H9 (cell line): ENCODE measurements around the gene BMP2K. TPM values are rescaled to one million over a fixed set of nuclear protein-coding genes. Genes with fewer than 3 reads are reported as not detected.

Experiments used
- DNase-seq: peaks from one replicate; pipeline ENCODE4 v3.0.0-alpha.2; 2017
- H2AFZ ChIP-seq: one replicate; pipeline ENCODE4 v1.6.1; 2013; ENCODE audit warnings: mild to moderate bottlenecking, low read length, control low read depth, moderate library complexity
- H2AK5ac ChIP-seq: 2 replicates; pipeline ENCODE4 v1.6.1; 2013; ENCODE audit warnings: low read length, control low read depth, mixed read lengths; ENCODE audit not compliant: insufficient read length
- H2BK120ac ChIP-seq: one replicate; pipeline ENCODE4 v1.6.1; 2013; ENCODE audit warnings: low read depth, mild to moderate bottlenecking, low read length, control low read depth, inconsistent platforms; ENCODE audit not compliant: poor library complexity, severe bottlenecking
- H2BK12ac ChIP-seq: 2 replicates; pipeline ENCODE4 v1.6.1; 2013; ENCODE audit warnings: low read length, control low read depth, mixed read lengths, low read depth; ENCODE audit not compliant: insufficient read length
- H2BK15ac ChIP-seq: 2 replicates; pipeline ENCODE4 v1.6.1; 2013; ENCODE audit warnings: low read depth, low read length, control low read depth
- H2BK20ac ChIP-seq: one replicate; pipeline ENCODE4 v1.6.1; 2013; ENCODE audit warnings: low read depth, mild to moderate bottlenecking, low read length, control low read depth, inconsistent platforms; ENCODE audit not compliant: poor library complexity, severe bottlenecking
- H2BK5ac ChIP-seq: 2 replicates; pipeline ENCODE4 v1.6.1; 2013; ENCODE audit warnings: low read length, control low read depth, mixed read lengths; ENCODE audit not compliant: insufficient read length
- H3K14ac ChIP-seq: 2 replicates; pipeline ENCODE4 v1.6.1; 2013; ENCODE audit warnings: low read length, control low read depth; ENCODE audit not compliant: insufficient read depth
- H3K18ac ChIP-seq: 2 replicates; pipeline ENCODE4 v1.6.1; 2013; ENCODE audit warnings: low read depth, mild to moderate bottlenecking, mixed read lengths, low read length, control low read depth; ENCODE audit not compliant: insufficient read length
- H3K23ac ChIP-seq: 2 replicates; pipeline ENCODE4 v1.6.1; 2013; ENCODE audit warnings: low read length, control low read depth, mixed read lengths, low read depth; ENCODE audit not compliant: insufficient read length
- H3K23me2 ChIP-seq: 2 replicates; pipeline ENCODE4 v1.6.1; 2013; ENCODE audit warnings: low read depth, mild to moderate bottlenecking, mixed read lengths, low read length, control low read depth; ENCODE audit not compliant: insufficient read length, poor library complexity, severe bottlenecking
- H3K27ac ChIP-seq: 2 replicates; pipeline ENCODE4 v1.5.1; 2013; ENCODE audit warnings: low read length, control low read depth, mixed read lengths, low read depth; ENCODE audit not compliant: insufficient read length
- H3K27me3 ChIP-seq: 2 replicates; pipeline ENCODE4 v1.6.1; 2013; ENCODE audit warnings: low read length, control low read depth, inconsistent platforms; ENCODE audit not compliant: insufficient read depth
- H3K4ac ChIP-seq: 2 replicates; pipeline ENCODE4 v1.6.1; 2013; ENCODE audit warnings: low read depth, mild to moderate bottlenecking, control low read depth, inconsistent platforms, low read length, moderate library complexity
- H3K4me1 ChIP-seq: 2 replicates; pipeline ENCODE4 v1.6.1; 2013; ENCODE audit warnings: low read length, control low read depth, inconsistent platforms; ENCODE audit not compliant: insufficient read depth
- H3K4me2 ChIP-seq: 2 replicates; pipeline ENCODE4 v1.6.1; 2013; ENCODE audit warnings: low read length, control low read depth, mixed read lengths; ENCODE audit not compliant: insufficient read length, insufficient read depth
- H3K56ac ChIP-seq: 2 replicates; pipeline ENCODE4 v1.6.1; 2013; ENCODE audit warnings: low read depth, mild to moderate bottlenecking, mixed read lengths, low read length, control low read depth; ENCODE audit not compliant: insufficient read length
- H3K79me1 ChIP-seq: 2 replicates; pipeline ENCODE4 v1.6.1; 2013; ENCODE audit warnings: low read depth, mild to moderate bottlenecking, moderate library complexity, low read length, control low read depth, inconsistent platforms; ENCODE audit not compliant: insufficient read depth, poor library complexity, severe bottlenecking
- H3K79me2 ChIP-seq: 2 replicates; pipeline ENCODE4 v1.6.1; 2013; ENCODE audit warnings: low read length, control low read depth, inconsistent platforms; ENCODE audit not compliant: insufficient read depth
- H3K9ac ChIP-seq: 2 replicates; pipeline ENCODE4 v1.6.1; 2013; ENCODE audit warnings: low read length, control low read depth, mixed read lengths; ENCODE audit not compliant: insufficient read length; ENCODE audit errors: extremely low read depth
- H3K9me3 ChIP-seq: one replicate; pipeline ENCODE4 v1.6.1; 2013; ENCODE audit warnings: low read depth, low read length, inconsistent platforms; ENCODE audit not compliant: control insufficient read depth
- H3T11ph ChIP-seq: one replicate; pipeline ENCODE4 v1.6.1; 2013; ENCODE audit warnings: mild to moderate bottlenecking, low read length, control low read depth, inconsistent platforms
- H4K20me1 ChIP-seq: one replicate; pipeline ENCODE4 v1.6.1; 2013; ENCODE audit not compliant: control insufficient read depth, insufficient read length, insufficient read depth
- H4K5ac ChIP-seq: 2 replicates; pipeline ENCODE4 v1.6.1; 2013; ENCODE audit warnings: low read depth, mild to moderate bottlenecking, mixed read lengths, low read length, control low read depth; ENCODE audit not compliant: insufficient read length
- H4K8ac ChIP-seq: replicated peaks from 2 replicates; pipeline ENCODE4 v1.6.1; 2013; ENCODE audit warnings: low read length, control low read depth, mixed read lengths, low read depth; ENCODE audit not compliant: insufficient read length
- H4K91ac ChIP-seq: 2 replicates; pipeline ENCODE4 v1.6.1; 2013; ENCODE audit warnings: low read depth, mild to moderate bottlenecking, moderate library complexity, mixed read lengths, low read length, control low read depth; ENCODE audit not compliant: insufficient read length
- H3K27ac Mint-ChIP-seq, 3 experiments: 2 replicates in 2 of 3; 3 replicates in 1 of 3; pipeline ENCODE4 v1.8.0; 2020 to 2021; ENCODE audit warnings: mixed read lengths in 3 of 3, mild to moderate bottlenecking in 1 of 3, moderate library complexity in 1 of 3
- H3K27me3 Mint-ChIP-seq: 2 replicates; pipeline ENCODE4 v1.8.0; 2021; ENCODE audit warnings: low read depth, mild to moderate bottlenecking, moderate library complexity, mixed read lengths
- H3K36me3 Mint-ChIP-seq, 3 experiments: 2 replicates in 2 of 3; 3 replicates in 1 of 3; pipeline ENCODE4 v1.8.0; 2020 to 2021; ENCODE audit warnings: low read depth in 3 of 3, mixed read lengths in 3 of 3; ENCODE audit not compliant: insufficient read depth in 1 of 3
- H3K4me1 Mint-ChIP-seq, 2 experiments: 2 replicates each; pipeline ENCODE4 v1.8.0; 2020; ENCODE audit warnings: mixed read lengths in 2 of 2
- H3K4me3 Mint-ChIP-seq, 2 experiments: 2 replicates in 1 of 2; 3 replicates in 1 of 2; pipeline ENCODE4 v1.8.0; 2020 to 2021; ENCODE audit warnings: mild to moderate bottlenecking in 2 of 2, mixed read lengths in 2 of 2, moderate library complexity in 1 of 2
- H3K9me3 Mint-ChIP-seq, 2 experiments: 2 replicates in 1 of 2; 3 replicates in 1 of 2; pipeline ENCODE4 v1.8.0; 2020; ENCODE audit warnings: mild to moderate bottlenecking in 2 of 2, mixed read lengths in 2 of 2, moderate library complexity in 1 of 2
- CTCF ChIP-seq: fragments of 200-600 bp; sonication (generic); conservative IDR thresholded peaks from 3 replicates; pipeline ENCODE4 v1.8.0; 2021; ENCODE audit warnings: antibody characterized with exemption, mild to moderate bottlenecking
- WGBS: extraction: QIAGEN DNeasy Blood & Tissue Kit; methylation state at CpG from one replicate; pipeline ENCODE4 v1.1.7; 2013; ENCODE audit warnings: missing lambda C conversion rate, low lambda C conversion rate, mixed read lengths; ENCODE audit not compliant: insufficient read length; ENCODE audit errors: extremely low coverage; 5-methylcytosine and 5-hydroxymethylcytosine counted together
- total RNA-seq: library from RNA; stranded (reverse); gene quantifications from 2 replicates; pipeline ENCODE4 v1.2.1, GENCODE V29; 2021

BMP2K gene
- total RNA-seq, 1 experiment from 2014 or later: 26.4 TPM

GRCh38 chr4:78781924-78782323, 5.8 kb downstream of the BMP2K start:
- Histone ChIP-seq H2BK120ac (no peak overlapping the region), H3K27ac (no peak overlapping the region), H3K9ac (no peak overlapping the region), H4K20me1 (no peaks in the 10 kb centered on the region), H4K8ac (no peak overlapping the region), H3T11ph (no peak overlapping the region), H2BK5ac (no peak overlapping the region), H3K14ac (no peak overlapping the region), H2AFZ (no peak overlapping the region), H4K5ac (no peak overlapping the region), H3K18ac (no peak overlapping the region), H3K4ac (no peak overlapping the region), H3K4me2 (no peak overlapping the region), H2BK15ac (no peak overlapping the region), H2BK20ac (no peak overlapping the region), H2AK5ac (no peak overlapping the region), H3K9me3 (no peaks in the 10 kb centered on the region), H3K27me3 (no peaks in the 10 kb centered on the region), H4K91ac (no peak overlapping the region), H3K56ac (no peak overlapping the region), H3K23me2 (no peaks in the 10 kb centered on the region), H2BK12ac (no peak overlapping the region), H3K79me2 (peaks cover 12% of the 10 kb centered on the region; the same call in 1 of the 2 replicates), H3K79me1 (no peaks in the 10 kb centered on the region), H3K4me1 (no peaks in the 10 kb centered on the region; the same call in 1 of the 2 replicates), H3K23ac (no peak overlapping the region)
- TF ChIP-seq CTCF: no peak
- H3K27me3 Mint-ChIP-seq: no peaks in the 10 kb centered on the region
- H3K36me3 Mint-ChIP-seq: peaks cover 0 to 7% (median 0%) of the 10 kb centered on the region in 3 experiments; a peak in 1 of 7 replicates
- no peak for DNase-seq
- no peak overlapping the region for H3K4me3 Mint-ChIP-seq
- WGBS: no CpG with 5 or more reads among the region's 3 CpGs
- H3K4me1 Mint-ChIP-seq: peaks cover 17 to 21% of the 10 kb centered on the region in 2 experiments
- H3K27ac Mint-ChIP-seq: no peak overlapping the region
- H3K9me3 Mint-ChIP-seq: 0 out of 5 replicates have a peak, but pooled peaks cover 0 to under 1% of the 10 kb centered on the region in 2 experiments
